Naive thymus-derived CD4-positive, alpha-beta T cell (primary cell): Measurements from ENCODE around the gene PKP1. TPM values are rescaled to one million over a fixed set of nuclear protein-coding genes. Genes with fewer than 3 reads are reported as not detected.

Experiments
- ATAC-seq: fragments of 150-1000 bp; cut with Tn5 transposase; 2 replicates; pipeline ENCODE4 v1.10.0; 2021; ENCODE audit warnings: mild to moderate bottlenecking, moderate library complexity
- CTCF ChIA-PET: fragments of 350-600 bp; sonication (Branson Sonifier 250); formaldehyde crosslinking; loops from one replicate; lab custom pipeline; 2021; ENCODE audit warnings: antibody characterized with exemption; lab: Charles Lee
- POLR2A ChIA-PET: fragments of 350-600 bp; sonication (Branson Sonifier 250); formaldehyde crosslinking; loops from one replicate; lab custom pipeline; 2021; ENCODE audit warnings: antibody characterized with exemption, inconsistent platforms; lab: Charles Lee
- DNase-seq, 9 donors: peaks; one replicate each; pipeline versions ENCODE4 v3.0.0 to v3.0.0-alpha.2; 2020 to 2022; ENCODE audit warnings: mixed read lengths in 1 of 9
- H3K27ac ChIP-seq: one replicate; pipeline ENCODE4 v1.7.0; 2013; ENCODE audit warnings: mild to moderate bottlenecking, low read depth, low read length, moderate library complexity
- H3K27me3 ChIP-seq, 2 donors: one replicate each; pipeline ENCODE4 v1.7.0; 2013; ENCODE audit warnings: low read length in 2 of 2, mild to moderate bottlenecking in 2 of 2, moderate library complexity in 2 of 2; ENCODE audit not compliant: control insufficient read depth in 2 of 2, insufficient read depth in 2 of 2
- H3K36me3 ChIP-seq, 3 experiments: 1 replicate in 2 of 3; 2 replicates in 1 of 3; pipeline ENCODE4 v1.7.0; 2013; ENCODE audit warnings: low read length in 3 of 3, mild to moderate bottlenecking in 3 of 3, moderate library complexity in 1 of 3; ENCODE audit not compliant: insufficient read depth in 3 of 3, control insufficient read depth in 2 of 3
- H3K4me1 ChIP-seq, 2 donors: one replicate each; pipeline ENCODE4 v1.7.0; 2013; ENCODE audit warnings: low read length in 2 of 2, mild to moderate bottlenecking in 2 of 2, moderate library complexity in 1 of 2; ENCODE audit not compliant: control insufficient read depth in 2 of 2, insufficient read depth in 2 of 2
- H3K4me3 ChIP-seq: 2 replicates; pipeline ENCODE4 v1.7.0; 2013; ENCODE audit warnings: mild to moderate bottlenecking, low read length
- H3K9me3 ChIP-seq, 3 experiments: 1 replicate in 2 of 3; 2 replicates in 1 of 3; pipeline ENCODE4 v1.7.0; 2013; ENCODE audit warnings: low read length in 3 of 3; ENCODE audit not compliant: control insufficient read depth in 2 of 3
- H3K27ac Mint-ChIP-seq, 9 donors: one replicate each; pipeline ENCODE4 v1.8.0; 2020 to 2022; ENCODE audit warnings: mixed read lengths in 9 of 9, mild to moderate bottlenecking in 8 of 9, moderate library complexity in 5 of 9, inconsistent platforms in 2 of 9
- H3K27me3 Mint-ChIP-seq, 5 donors: one replicate each; pipeline ENCODE4 v1.8.0; 2021 to 2022; ENCODE audit warnings: mixed read lengths in 5 of 5, mild to moderate bottlenecking in 1 of 5
- H3K36me3 Mint-ChIP-seq, 5 donors: one replicate each; pipeline ENCODE4 v1.8.0; 2020 to 2022; ENCODE audit warnings: mixed read lengths in 5 of 5, mild to moderate bottlenecking in 3 of 5, inconsistent platforms in 1 of 5
- H3K4me1 Mint-ChIP-seq, 7 donors: one replicate each; pipeline ENCODE4 v1.8.0; 2020 to 2022; ENCODE audit warnings: mixed read lengths in 7 of 7, mild to moderate bottlenecking in 3 of 7, inconsistent platforms in 1 of 7
- H3K4me3 Mint-ChIP-seq, 10 donors: one replicate each; pipeline ENCODE4 v1.8.0; 2020 to 2022; ENCODE audit warnings: mild to moderate bottlenecking in 10 of 10, mixed read lengths in 10 of 10, moderate library complexity in 6 of 10, inconsistent platforms in 2 of 10
- H3K9me3 Mint-ChIP-seq, 11 donors: one replicate each; pipeline ENCODE4 v1.8.0; 2020 to 2022; ENCODE audit warnings: mixed read lengths in 11 of 11, mild to moderate bottlenecking in 4 of 11, inconsistent platforms in 1 of 11, moderate library complexity in 1 of 11
- intact Hi-C, 2 donors: fragments of 100-400 bp; cut with micrococcal nuclease; formaldehyde crosslinking; loops; one replicate each; pipeline ENCODE4 v1.15.1; 2023
- polyA plus RNA-seq, 2 donors: library from polyadenylated mRNA; unstranded; fragments of 300-500 nt; fragmentation: Illumina TruSeq; gene quantifications; one replicate each; pipeline ENCODE4 v1.2.3, GENCODE V29; 2021
- total RNA-seq, 6 experiments: library from RNA in 5 of 6; stranded (reverse) in 5 of 6; gene quantifications; 1 replicate in 5 of 6; 2 replicates in 1 of 6; pipeline ENCODE4 v1.2.3 and lab custom pipeline; 2021 to 2026

Gene PKP1
- total and polyA plus RNA-seq, 7 experiments from 2014 or later: not detected

GRCh38 chr1:201295861-201296260, 12.6 kb downstream of the PKP1 start:
- H3K27ac ChIP-seq: no peak overlapping the region
- POLR2A ChIA-PET: no interaction called here
- no peaks in the 10 kb centered on the region for H3K9me3 ChIP-seq
- ATAC-seq (no peak), DNase-seq (no peak)
- H3K27me3 ChIP-seq: no peaks in the 10 kb centered on the region
- peaks cover 0 to 36% (median 26%) of the 10 kb centered on the region in 5 donors for H3K27me3 Mint-ChIP-seq
- intact Hi-C loops: no loop called here
- no peaks in the 10 kb centered on the region for H3K36me3 ChIP-seq
- no peak overlapping the region for H3K4me3 ChIP-seq
- no peaks in the 10 kb centered on the region for H3K4me1 ChIP-seq
- H3K9me3 Mint-ChIP-seq: no peaks in the 10 kb centered on the region
- no peak overlapping the region for H3K4me3 Mint-ChIP-seq
- CTCF ChIA-PET: no interaction called here
- H3K36me3 Mint-ChIP-seq: no peaks in the 10 kb centered on the region
- H3K4me1 Mint-ChIP-seq: no peaks in the 10 kb centered on the region
- no peak overlapping the region for H3K27ac Mint-ChIP-seq

DNA sequence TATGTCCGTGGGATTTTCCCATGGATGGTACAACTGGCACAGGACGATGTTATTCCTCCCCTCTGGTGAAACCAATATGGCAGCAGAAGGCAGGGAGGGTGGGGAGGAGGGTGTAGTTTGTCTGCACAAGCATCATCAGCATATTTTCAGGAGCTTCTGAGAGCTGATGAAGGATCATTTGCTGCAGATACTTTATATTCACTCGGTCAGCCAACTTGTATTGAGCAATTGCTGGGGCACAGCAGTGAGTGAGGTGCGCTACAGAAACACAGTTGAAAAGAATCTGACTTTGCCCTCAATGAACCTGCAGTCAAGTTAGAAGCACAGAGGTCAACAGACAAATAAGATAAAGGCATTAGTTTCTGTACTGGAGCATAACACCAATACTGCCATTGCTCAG, 13.0 kb downstream of the PKP1 start:
- no peak for ATAC-seq
- peaks cover 0 to 36% (median 25%) of the 10 kb centered on the region in 5 donors for H3K27me3 Mint-ChIP-seq
- H3K4me1 ChIP-seq: no peaks in the 10 kb centered on the region
- H3K4me1 Mint-ChIP-seq: no peaks in the 10 kb centered on the region
- H3K27ac ChIP-seq: no peak overlapping the region
- DNase-seq: no peak
- no peaks in the 10 kb centered on the region for H3K9me3 Mint-ChIP-seq
- H3K4me3 ChIP-seq: no peak overlapping the region
- no peaks in the 10 kb centered on the region for H3K36me3 Mint-ChIP-seq
- POLR2A ChIA-PET: no interaction called here
- no peak overlapping the region for H3K4me3 Mint-ChIP-seq
- intact Hi-C loops: no loop called here
- H3K36me3 ChIP-seq: no peaks in the 10 kb centered on the region
- H3K9me3 ChIP-seq: no peaks in the 10 kb centered on the region
- CTCF ChIA-PET: interaction anchor here (1.1 kb wide), 1 partner anchor 11 kb away, joined by 3 read pairs; no protein-coding TSS in a partner anchor
- H3K27me3 ChIP-seq: no peaks in the 10 kb centered on the region
- H3K27ac Mint-ChIP-seq: no peak overlapping the region

DNA sequence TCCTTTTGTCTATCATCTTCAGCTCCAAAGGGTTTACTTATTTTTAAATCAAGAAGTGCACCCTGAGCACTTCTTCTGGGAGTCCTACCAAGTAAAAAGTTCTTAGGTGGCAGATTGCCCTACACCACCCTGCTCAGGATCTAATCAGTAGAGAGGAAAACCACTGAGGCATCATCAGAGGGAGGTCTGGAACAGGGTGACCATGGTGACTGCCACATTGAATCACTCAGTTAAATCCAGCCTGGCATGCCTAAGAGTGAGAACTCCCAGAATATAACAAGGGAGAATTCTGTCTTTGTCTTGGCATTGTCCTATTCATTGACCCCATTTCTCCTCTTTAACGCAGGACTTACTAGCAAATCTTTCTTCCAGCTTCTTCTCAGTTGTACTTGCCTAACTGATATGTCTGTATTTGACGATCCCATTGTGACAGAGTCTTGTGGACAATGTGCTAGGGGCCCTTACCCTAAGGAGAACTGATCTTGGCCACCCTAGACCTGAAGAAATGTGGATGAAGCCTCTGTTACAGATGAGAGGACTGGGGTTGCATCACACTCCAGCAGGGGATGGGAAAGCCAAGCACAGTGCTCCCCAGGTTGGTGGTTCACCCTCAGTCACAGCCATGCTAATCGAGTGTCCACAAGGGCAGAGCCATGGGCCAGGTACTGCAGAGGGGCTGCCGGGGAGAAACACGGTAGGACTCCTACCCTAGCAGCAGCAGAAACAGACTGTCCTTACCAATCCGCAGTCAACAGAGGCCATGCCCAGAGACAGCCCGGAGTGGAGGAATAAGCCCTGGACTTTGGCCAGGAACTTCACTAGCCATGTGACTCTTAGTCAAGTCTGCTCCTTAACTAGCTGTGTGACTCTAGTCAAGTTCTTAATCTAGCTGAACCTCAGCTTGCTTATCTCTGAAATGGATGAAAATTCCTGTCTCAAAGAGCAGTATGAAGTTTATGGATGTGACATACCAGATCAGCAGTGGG, 15.4 kb downstream of the PKP1 start:
- ATAC-seq (no peak), DNase-seq (no peak)
- H3K27me3 Mint-ChIP-seq: peaks cover 7 to 38% (median 18%) of the 10 kb centered on the region in 5 donors
- Histone ChIP-seq H3K9me3 (no peaks in the 10 kb centered on the region), H3K27ac (no peak overlapping the region), H3K4me1 (no peaks in the 10 kb centered on the region), H3K27me3 (no peaks in the 10 kb centered on the region), H3K4me3 (no peak overlapping the region), H3K36me3 (no peaks in the 10 kb centered on the region)
- POLR2A ChIA-PET: no interaction called here
- H3K27ac Mint-ChIP-seq: peak overlapping the region in 1 of 9 donors; percentile 31
- peaks cover 0 to 2% (median 0%) of the 10 kb centered on the region in 11 donors for H3K9me3 Mint-ChIP-seq
- CTCF ChIA-PET: no interaction called here
- intact Hi-C loops: no loop called here
- no peaks in the 10 kb centered on the region for H3K36me3 Mint-ChIP-seq
- H3K4me3 Mint-ChIP-seq: no peak overlapping the region
- H3K4me1 Mint-ChIP-seq: no peaks in the 10 kb centered on the region

DNA sequence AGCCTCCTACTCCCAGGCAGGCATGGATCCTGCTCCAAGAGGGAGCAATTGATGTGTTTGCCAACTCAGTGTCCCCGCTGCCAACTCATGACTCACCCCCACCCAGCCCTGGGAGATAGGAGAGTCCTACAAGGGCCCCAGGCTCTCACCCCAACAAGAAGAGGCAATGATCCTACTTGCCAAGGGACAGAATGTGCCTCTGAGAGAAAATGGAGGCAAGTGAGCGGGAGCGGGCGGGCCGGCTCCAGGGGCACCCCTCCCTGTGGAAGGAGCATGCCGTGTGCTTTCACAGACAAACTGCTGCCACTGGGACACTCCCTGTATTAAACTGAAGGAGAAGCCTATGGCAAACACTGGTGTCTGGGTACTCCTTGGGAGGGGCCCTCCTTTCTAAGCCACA, 16.7 kb downstream of the PKP1 start:
- H3K27me3 Mint-ChIP-seq: peaks cover 7 to 35% (median 16%) of the 10 kb centered on the region in 5 donors
- no peak overlapping the region for H3K4me3 Mint-ChIP-seq
- CTCF ChIA-PET: no interaction called here
- no peak overlapping the region for H3K27ac Mint-ChIP-seq
- Histone ChIP-seq H3K4me3 (no peak overlapping the region), H3K9me3 (no peaks in the 10 kb centered on the region), H3K36me3 (no peaks in the 10 kb centered on the region), H3K27ac (no peak overlapping the region), H3K4me1 (no peaks in the 10 kb centered on the region), H3K27me3 (no peaks in the 10 kb centered on the region)
- intact Hi-C loops: no loop called here
- ATAC-seq (no peak), DNase-seq (no peak)
- POLR2A ChIA-PET: no interaction called here
- no peaks in the 10 kb centered on the region for H3K36me3 Mint-ChIP-seq
- H3K4me1 Mint-ChIP-seq: no peaks in the 10 kb centered on the region
- peaks cover 0 to 2% (median 0%) of the 10 kb centered on the region in 11 donors for H3K9me3 Mint-ChIP-seq

GRCh38 chr1:201300641-201301040, 17.3 kb downstream of the PKP1 start:
- H3K27me3 Mint-ChIP-seq: peaks cover 7 to 31% (median 11%) of the 10 kb centered on the region in 5 donors
- H3K36me3 Mint-ChIP-seq: no peaks in the 10 kb centered on the region
- Histone ChIP-seq H3K36me3 (no peaks in the 10 kb centered on the region), H3K27ac (no peak overlapping the region), H3K27me3 (no peaks in the 10 kb centered on the region), H3K9me3 (no peaks in the 10 kb centered on the region), H3K4me1 (no peaks in the 10 kb centered on the region), H3K4me3 (no peak overlapping the region)
- no peaks in the 10 kb centered on the region for H3K4me1 Mint-ChIP-seq
- ChIA-PET CTCF (no interaction called here), POLR2A (no interaction called here)
- DNase-seq (no peak), ATAC-seq (no peak)
- no peak overlapping the region for H3K4me3 Mint-ChIP-seq
- peaks cover 0 to 2% (median 0%) of the 10 kb centered on the region in 11 donors for H3K9me3 Mint-ChIP-seq
- intact Hi-C loops: no loop called here
- H3K27ac Mint-ChIP-seq: no peak overlapping the region

- Mint-ChIP-seq H3K4me1 (no peaks in the 10 kb centered on the region), H3K27ac (no peak overlapping the region), H3K36me3 (no peaks in the 10 kb centered on the region), H3K9me3 (peaks cover 0 to 2% (median 0%) of the 10 kb centered on the region in 11 donors), H3K27me3 (peaks cover 3 to 24% (median 7%) of the 10 kb centered on the region in 5 donors), H3K4me3 (no peak overlapping the region)
- no peaks in the 10 kb centered on the region for H3K36me3 ChIP-seq
- H3K27me3 ChIP-seq: no peaks in the 10 kb centered on the region
- ChIA-PET POLR2A (no interaction called here), CTCF (no interaction called here)
- intact Hi-C loops: no loop called here
- DNase-seq (no peak), ATAC-seq (no peak)
- H3K27ac ChIP-seq: no peak overlapping the region
- no peaks in the 10 kb centered on the region for H3K4me1 ChIP-seq
- H3K9me3 ChIP-seq: no peaks in the 10 kb centered on the region
- H3K4me3 ChIP-seq: no peak overlapping the region
Measured at GRCh38 chr1:201302163-201303152, 19.2 kb downstream of the PKP1 start.
